HG03103 (cell line): ENCODE data around the gene PATZ1.
"Not testable (repeated sequence)": the region's sequence is repeated elsewhere in the genome, so short reads cannot be mapped to it uniquely, and the experiment has no call there.

Source experiments
- ATAC-seq: cut with Tn5 transposase; IDR thresholded peaks from one replicate; pipeline ENCODE4 v1.9.1; 2021; ENCODE audit warnings: low read depth; ENCODE audit not compliant: unreplicated experiment

PATZ1 gene

GRCh38 chr22:31314220-31314619, 31.9 kb downstream of the PATZ1 start:
- ATAC-seq, result not testable (repeated sequence)

GRCh38 chr22:31313366-31314147, 32.6 kb downstream of the PATZ1 start:
- no peak for ATAC-seq

- ATAC-seq, result no peak
Measured at GRCh38 chr22:31308181-31308580, 38.0 kb downstream of the PATZ1 start.

- ATAC-seq, result no peak
Measured at GRCh38 chr22:31305194-31305593, 41.0 kb downstream of the PATZ1 start.

GRCh38 chr22:31302537-31302936, 43.6 kb downstream of the PATZ1 start:
- no peak for ATAC-seq

- ATAC-seq, result no peak
Measured at GRCh38 chr22:31302006-31302405, 44.1 kb downstream of the PATZ1 start.

GRCh38 chr22:31300896-31301295, 45.2 kb downstream of the PATZ1 start:
- no peak for ATAC-seq

- no peak for ATAC-seq
Measured at GRCh38 chr22:31295831-31296657, 50.1 kb downstream of the PATZ1 start.

GRCh38 chr22:31295360-31295759, 50.8 kb downstream of the PATZ1 start:
- no peak for ATAC-seq

- no peak for ATAC-seq
Measured at GRCh38 chr22:31292236-31292989, 53.7 kb downstream of the PATZ1 start, which contains the start of gene PIK3IP1. TSS of gene PIK3IP1 (minus strand) at chr22:31292488. CDS start at chr22:31292344, 144 bp downstream.

GRCh38 chr22:31291481-31292235, 54.5 kb downstream of the PATZ1 start:
- ATAC-seq, result no peak

GRCh38 chr22:31290494-31291471, 55.4 kb downstream of the PATZ1 start:
- ATAC-seq, result peak; percentile 89

GRCh38 chr22:31289344-31289743, 56.8 kb downstream of the PATZ1 start:
- no peak for ATAC-seq

- ATAC-seq, result no peak
Measured at GRCh38 chr22:31288496-31289240, 57.5 kb downstream of the PATZ1 start.

GRCh38 chr22:31287818-31288495, 58.2 kb downstream of the PATZ1 start:
- ATAC-seq, result no peak

- ATAC-seq, result no peak
Measured at GRCh38 chr22:31286360-31287255, 59.5 kb downstream of the PATZ1 start.
